Measurements from ENCODE around the gene CFAP221. TPM values are rescaled to one million over a fixed set of nuclear protein-coding genes. Genes with fewer than 3 reads are reported as not detected.

The CFAP221 gene
- total RNA-seq, 3 donors from 2014 or later = not detected

DNA sequence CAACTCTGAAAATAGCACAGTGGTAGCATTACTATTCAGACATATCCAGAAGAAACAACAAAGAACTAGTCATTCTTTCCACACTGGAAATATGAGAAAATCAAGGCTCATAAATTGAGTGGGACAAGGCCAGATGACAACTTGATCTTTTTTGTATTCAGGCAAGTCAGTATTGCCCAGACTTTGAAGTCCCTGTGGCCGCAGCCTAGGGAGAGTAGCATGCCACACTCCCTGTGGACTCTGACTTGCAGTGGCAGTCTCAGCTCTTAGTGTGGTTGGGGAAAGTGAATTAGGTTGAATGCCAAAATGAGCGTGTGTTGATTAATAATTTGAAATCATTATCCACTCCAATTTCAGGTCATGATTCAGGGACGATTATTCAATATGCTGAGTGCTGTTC lies 81.0 kb downstream of the CFAP221 start:
- H3K4me3 Mint-ChIP-seq = no peak overlapping the region
- no peaks in the 10 kb centered on the region for H3K4me1 Mint-ChIP-seq (ENCODE audit: low read depth)
- H3K36me3 Mint-ChIP-seq (ENCODE audit: insufficient read depth) = no peaks in the 10 kb centered on the region
- H3K9me3 Mint-ChIP-seq = peaks cover 3% of the 10 kb centered on the region
- DNase-seq = no peak
- no peaks in the 10 kb centered on the region for H3K27me3 Mint-ChIP-seq (ENCODE audit: low read depth)
- no peak for ATAC-seq

DNA sequence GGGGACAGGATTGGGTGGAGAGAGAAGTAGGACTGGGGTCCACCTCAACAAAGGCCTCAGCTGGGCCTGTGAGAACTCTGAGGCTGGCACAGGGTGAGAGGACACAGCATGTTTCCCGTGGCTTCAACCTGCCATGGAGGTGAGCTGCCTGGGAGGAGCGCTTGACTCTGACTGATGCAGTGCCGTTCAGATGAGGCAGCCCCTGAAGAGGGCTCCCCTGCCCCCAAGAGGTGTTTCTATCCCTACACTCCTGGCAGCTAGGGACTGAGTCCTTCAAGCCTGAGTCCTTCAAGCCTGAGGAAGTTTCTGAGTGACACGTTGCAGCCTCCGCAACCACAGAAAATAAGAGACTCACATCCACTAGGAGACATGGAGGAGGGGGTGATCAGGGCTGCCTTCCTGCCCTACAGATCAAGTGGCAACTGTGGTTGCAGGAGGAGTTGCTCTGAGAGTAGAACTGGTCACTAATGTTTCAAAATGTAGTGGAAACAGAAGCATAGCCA lies 85.1 kb downstream of the CFAP221 start:
- no peak for ATAC-seq
- DNase-seq = no peak
- no peak overlapping the region for H3K4me3 Mint-ChIP-seq

DNA sequence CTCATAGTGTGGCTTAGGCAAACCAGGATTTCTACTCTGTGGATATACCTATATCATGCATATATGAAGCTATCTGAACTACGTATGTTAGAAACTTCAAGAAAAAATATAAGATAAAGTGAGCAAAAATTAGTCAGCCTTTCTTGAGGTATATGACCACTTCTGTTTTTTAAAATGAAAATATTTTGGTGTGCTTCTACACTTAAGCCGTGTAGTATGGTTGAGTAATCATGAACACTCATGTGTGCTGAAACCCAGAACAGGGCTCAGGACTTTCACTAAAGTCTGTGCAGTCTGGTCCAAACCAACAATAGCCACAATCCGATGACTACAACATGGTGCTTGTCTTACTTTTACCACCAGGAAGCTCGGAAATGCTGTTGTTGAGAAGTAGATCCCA lies 85.9 kb downstream of the CFAP221 start:
- Mint-ChIP-seq H3K27me3 (ENCODE audit: low read depth) (peaks cover 5% of the 10 kb centered on the region), H3K4me3 (no peak overlapping the region), H3K36me3 (ENCODE audit: insufficient read depth) (no peaks in the 10 kb centered on the region), H3K4me1 (ENCODE audit: low read depth) (no peaks in the 10 kb centered on the region), H3K9me3 (peaks cover 3% of the 10 kb centered on the region)
- ATAC-seq (no peak), DNase-seq (no peak)

More for the DNA sequence above, 85.1 kb downstream of the CFAP221 start:
- peaks cover 3% of the 10 kb centered on the region for H3K9me3 Mint-ChIP-seq
- H3K36me3 Mint-ChIP-seq (ENCODE audit: insufficient read depth) = no peaks in the 10 kb centered on the region
- no peaks in the 10 kb centered on the region for H3K4me1 Mint-ChIP-seq (ENCODE audit: low read depth)
- peaks cover 5% of the 10 kb centered on the region for H3K27me3 Mint-ChIP-seq (ENCODE audit: low read depth)

DNA sequence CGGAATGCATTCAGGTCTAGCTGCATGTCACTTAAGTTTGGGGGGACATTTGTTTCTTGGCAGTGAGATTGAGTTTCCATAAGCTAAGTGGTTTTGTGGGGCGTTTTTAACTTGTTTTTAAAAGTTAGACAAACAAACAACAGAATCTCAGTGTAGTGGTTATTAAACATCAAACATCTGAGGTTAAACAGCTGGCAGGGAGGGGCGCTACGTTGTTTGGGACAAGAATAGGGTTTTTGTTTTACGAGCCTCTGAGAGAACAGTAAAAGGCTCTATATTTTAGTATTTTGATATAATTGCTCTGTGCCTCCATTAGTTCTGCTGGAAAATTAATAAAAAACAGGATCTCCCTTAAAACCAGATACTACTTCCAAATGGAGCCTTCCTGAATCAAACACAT lies 93.1 kb downstream of the CFAP221 start:
- Mint-ChIP-seq H3K36me3 (ENCODE audit: insufficient read depth) (no peaks in the 10 kb centered on the region), H3K27me3 (ENCODE audit: low read depth) (no peaks in the 10 kb centered on the region), H3K4me1 (ENCODE audit: low read depth) (no peaks in the 10 kb centered on the region), H3K9me3 (no peaks in the 10 kb centered on the region), H3K4me3 (no peak overlapping the region)
- ATAC-seq (no peak), DNase-seq (no peak)

DNA sequence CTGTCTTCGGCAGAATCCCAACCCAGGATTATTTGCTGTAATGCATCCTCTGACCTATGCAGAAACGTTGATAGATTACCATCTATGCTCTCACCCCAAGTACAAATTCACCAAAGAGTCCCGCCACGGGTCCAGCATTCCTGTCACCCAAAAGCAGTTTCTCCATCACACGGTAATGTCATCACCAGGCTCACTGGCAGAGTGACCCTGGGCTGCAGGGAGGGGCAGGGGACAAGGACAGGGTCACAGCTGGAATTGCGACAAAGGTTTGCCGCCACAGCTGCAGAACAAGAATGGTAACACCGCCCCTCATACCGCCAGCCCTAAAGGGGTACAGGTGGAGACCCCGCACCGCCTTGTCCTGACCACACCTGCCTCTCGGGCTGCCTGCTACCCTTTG lies 94.0 kb downstream of the CFAP221 start:
- Mint-ChIP-seq H3K9me3 (no peaks in the 10 kb centered on the region), H3K36me3 (ENCODE audit: insufficient read depth) (no peaks in the 10 kb centered on the region), H3K4me1 (ENCODE audit: low read depth) (no peaks in the 10 kb centered on the region), H3K4me3 (no peak overlapping the region), H3K27me3 (ENCODE audit: low read depth) (no peaks in the 10 kb centered on the region)
- DNase-seq (no peak), ATAC-seq (no peak)

DNA sequence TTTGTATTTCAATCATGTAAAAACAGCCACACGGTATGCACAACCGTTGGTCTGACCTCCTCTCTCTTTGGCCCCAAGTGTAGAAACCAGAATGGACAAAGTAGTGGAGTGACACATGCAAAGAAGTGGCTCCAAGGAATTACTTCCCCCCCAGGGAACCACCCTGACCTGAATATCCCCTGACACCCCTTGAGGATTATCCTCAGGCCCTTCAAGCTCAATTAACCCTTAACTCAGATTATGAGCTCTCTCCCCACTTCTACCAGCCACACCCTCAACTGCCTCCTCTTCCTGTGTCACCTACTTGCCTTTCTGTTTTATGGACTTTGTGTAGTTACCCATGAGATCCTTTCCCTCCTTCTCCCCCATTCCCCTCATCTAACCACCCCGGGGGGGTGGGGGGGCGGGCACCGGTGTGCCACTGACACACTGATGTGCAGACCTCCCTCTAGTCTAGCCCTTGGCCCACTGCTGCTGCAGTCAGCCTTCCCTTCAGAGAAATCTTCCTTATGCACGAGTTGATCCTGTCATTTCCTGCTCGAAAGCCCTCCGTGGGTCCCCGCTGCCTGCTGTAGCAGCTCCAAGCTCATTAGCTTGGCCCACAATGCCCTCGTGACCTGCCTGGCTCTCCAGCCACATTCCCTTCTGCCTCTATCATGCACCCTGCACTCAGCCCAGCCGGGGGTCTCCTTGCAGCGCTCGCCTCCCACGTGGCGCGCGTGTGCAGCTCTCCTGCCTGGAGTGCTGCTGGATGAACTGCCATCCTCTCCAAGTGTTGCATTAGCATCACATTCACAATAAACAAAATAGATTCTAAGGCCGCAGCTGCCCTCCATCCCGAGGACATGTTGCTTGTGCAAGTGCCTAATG lies 94.7 kb downstream of the CFAP221 start:
- no peak for ATAC-seq
- Mint-ChIP-seq H3K36me3 (ENCODE audit: insufficient read depth) (no peaks in the 10 kb centered on the region), H3K9me3 (no peaks in the 10 kb centered on the region), H3K27me3 (ENCODE audit: low read depth) (no peaks in the 10 kb centered on the region), H3K4me1 (ENCODE audit: low read depth) (no peaks in the 10 kb centered on the region), H3K4me3 (no peak overlapping the region)
- no peak for DNase-seq

DNA sequence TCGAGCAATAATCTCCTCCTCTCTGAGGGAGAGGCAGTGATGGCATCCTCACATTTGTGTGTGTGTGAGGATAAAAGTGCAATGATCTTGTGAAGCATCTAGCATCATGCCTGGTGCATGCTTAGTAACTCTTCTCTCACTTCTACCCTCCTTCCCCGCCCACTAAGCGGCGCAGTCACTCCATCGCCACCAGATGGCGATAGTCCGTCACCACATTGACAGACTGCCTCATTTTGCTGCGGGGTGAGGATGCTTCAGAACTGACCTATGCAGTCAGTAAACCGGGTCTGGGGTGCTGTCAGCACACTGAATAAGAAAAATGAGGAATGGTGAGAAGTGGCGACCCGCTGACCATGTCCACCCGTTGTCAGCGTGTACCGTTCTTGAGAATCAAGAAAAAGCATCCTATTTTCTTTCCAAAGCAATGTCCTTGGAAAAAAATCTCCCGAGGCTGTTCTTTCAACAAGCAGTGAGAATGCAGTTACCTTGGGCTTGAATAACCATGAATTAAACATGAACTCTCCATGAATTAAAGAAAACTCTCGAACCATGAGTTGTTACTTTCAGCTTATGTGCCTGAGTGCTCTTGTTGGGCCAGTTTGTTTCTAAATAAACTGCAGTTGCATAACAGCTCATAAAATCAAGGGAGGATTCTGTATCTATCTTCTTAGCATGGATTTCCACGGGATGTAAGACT lies 97.5 kb downstream of the CFAP221 start:
- H3K36me3 Mint-ChIP-seq (ENCODE audit: insufficient read depth) = no peaks in the 10 kb centered on the region
- H3K27me3 Mint-ChIP-seq (ENCODE audit: low read depth) = peaks cover 3% of the 10 kb centered on the region
- peak; percentile 68 for DNase-seq
- peak; percentile 94 to 95 for ATAC-seq
- H3K9me3 Mint-ChIP-seq = no peaks in the 10 kb centered on the region
- no peak overlapping the region for H3K4me3 Mint-ChIP-seq
- H3K4me1 Mint-ChIP-seq (ENCODE audit: low read depth) = peaks cover 3% of the 10 kb centered on the region

DNA sequence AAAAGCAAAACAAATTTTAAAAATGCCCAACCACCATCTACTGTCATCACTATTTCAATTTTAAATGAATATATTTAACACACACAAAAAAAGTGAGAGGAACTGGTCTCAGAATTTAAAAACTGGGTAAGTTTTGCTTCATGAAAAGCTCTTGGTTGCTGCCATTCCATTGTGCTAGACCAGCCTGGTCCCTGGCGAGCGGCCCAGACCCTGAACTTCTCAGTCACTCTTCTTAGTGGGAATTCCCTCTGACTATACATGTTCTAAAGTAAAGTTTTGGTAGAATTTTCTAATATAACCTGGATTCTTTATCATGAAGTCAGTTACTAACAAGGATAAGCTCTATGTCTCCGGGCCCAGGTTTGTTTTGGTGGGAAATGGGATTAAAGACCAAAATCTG lies 99.9 kb downstream of the CFAP221 start:
- DNase-seq (no peak), ATAC-seq (no peak)
- H3K27me3 Mint-ChIP-seq (ENCODE audit: low read depth) = peaks cover 3% of the 10 kb centered on the region
- peaks cover 2% of the 10 kb centered on the region for H3K9me3 Mint-ChIP-seq
- H3K4me3 Mint-ChIP-seq = no peak overlapping the region
- no peaks in the 10 kb centered on the region for H3K36me3 Mint-ChIP-seq (ENCODE audit: insufficient read depth)
- peaks cover 3% of the 10 kb centered on the region for H3K4me1 Mint-ChIP-seq (ENCODE audit: low read depth)

DNA sequence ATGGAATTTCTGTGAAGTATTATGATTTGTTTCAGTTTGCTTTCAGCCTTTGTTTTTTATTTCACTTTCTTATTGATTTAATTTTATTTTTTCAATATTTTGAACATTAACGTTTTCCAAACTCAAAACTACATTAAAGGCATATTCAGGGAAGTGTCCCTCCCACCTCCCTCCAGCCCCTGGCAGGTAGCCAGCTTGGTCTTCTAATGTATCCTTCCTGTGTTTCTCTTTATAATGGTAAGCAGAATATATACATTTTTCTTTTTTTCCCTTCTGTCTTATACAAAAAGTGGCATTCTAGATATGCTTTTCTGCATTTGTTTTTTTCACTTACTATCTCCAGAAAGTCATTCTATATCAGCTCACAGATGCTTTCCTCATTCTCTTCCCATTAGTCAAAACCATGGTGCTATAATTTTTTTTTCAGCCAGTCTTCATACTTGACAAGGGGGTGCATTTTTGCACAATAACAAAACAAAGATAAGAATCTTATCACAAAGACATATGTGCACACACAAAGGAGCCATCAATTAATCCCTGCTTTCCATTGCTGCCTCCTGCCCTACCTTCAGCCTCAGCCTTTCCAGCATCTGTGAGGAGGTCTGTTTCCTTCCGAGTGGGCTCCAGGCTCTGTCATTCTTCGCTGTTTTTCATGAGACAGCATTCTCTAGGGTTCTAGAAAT lies 101.1 kb downstream of the CFAP221 start:
- Mint-ChIP-seq H3K27me3 (ENCODE audit: low read depth) (peaks cover 3% of the 10 kb centered on the region), H3K9me3 (peaks cover 4% of the 10 kb centered on the region), H3K4me3 (no peak overlapping the region), H3K36me3 (ENCODE audit: insufficient read depth) (no peaks in the 10 kb centered on the region), H3K4me1 (ENCODE audit: low read depth) (peaks cover 3% of the 10 kb centered on the region)
- ATAC-seq (no peak), DNase-seq (no peak)

DNA sequence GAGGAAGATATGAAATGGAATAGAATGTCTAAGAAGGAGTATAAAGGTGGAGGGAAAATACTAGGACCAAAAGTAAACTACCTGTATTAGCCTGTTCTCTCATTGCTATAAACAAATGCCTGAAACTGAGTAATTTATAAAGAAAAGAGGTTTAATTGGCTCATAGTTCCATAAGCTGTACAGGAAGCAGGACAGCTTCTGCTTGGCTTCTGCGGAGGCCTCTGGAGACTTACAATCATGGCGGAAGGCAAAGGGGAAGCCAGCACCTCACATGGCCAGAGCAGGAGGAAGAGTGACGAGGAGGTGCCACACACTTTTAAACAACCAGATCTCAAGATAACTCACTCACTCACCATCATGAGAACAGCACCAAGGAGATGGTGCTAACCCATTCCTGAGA lies 101.9 kb downstream of the CFAP221 start:
- Mint-ChIP-seq H3K27me3 (ENCODE audit: low read depth) (peaks cover 5% of the 10 kb centered on the region), H3K4me3 (no peak overlapping the region), H3K9me3 (peaks cover 4% of the 10 kb centered on the region), H3K4me1 (ENCODE audit: low read depth) (peaks cover 3% of the 10 kb centered on the region), H3K36me3 (ENCODE audit: insufficient read depth) (no peaks in the 10 kb centered on the region)
- no peak for ATAC-seq
- no peak for DNase-seq

DNA sequence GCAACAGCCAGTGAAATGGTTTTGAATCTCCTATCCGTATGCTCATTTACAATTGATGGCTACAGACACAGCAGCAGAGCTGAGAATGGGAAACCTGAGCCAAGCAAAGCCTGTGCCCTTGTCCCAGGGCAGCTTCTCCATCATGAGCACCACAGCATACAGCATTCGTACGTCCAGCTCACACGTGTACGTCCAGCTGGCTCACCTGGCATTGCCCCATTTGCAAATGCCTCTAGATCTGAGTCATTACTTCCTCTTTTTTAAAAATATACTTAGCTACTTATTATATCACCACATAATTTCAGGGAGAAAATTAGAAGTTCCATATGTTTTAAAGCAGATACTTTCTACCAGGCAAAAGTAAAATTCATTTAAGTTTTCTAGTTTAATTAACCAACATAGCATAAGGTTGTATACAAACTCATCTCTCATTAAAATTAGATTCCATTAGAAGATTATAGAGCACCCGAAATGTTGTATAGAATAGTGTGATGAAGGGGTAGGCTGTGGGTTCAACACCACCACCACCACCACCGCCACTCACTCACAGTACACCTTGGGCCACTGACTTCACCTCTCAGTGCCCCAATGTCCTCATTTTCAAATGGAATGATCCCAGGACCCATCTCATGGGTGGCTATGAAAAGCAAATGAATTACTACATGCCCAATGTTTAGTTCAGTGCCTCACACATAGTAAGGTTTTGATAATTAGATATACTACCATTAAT lies 103.4 kb downstream of the CFAP221 start:
- DNase-seq (no peak), ATAC-seq (no peak)
- no peak overlapping the region for H3K4me3 Mint-ChIP-seq
- H3K27me3 Mint-ChIP-seq (ENCODE audit: low read depth) = peaks cover 5% of the 10 kb centered on the region
- H3K4me1 Mint-ChIP-seq (ENCODE audit: low read depth) = peaks cover 3% of the 10 kb centered on the region
- H3K36me3 Mint-ChIP-seq (ENCODE audit: insufficient read depth) = no peaks in the 10 kb centered on the region
- peaks cover 4% of the 10 kb centered on the region for H3K9me3 Mint-ChIP-seq

DNA sequence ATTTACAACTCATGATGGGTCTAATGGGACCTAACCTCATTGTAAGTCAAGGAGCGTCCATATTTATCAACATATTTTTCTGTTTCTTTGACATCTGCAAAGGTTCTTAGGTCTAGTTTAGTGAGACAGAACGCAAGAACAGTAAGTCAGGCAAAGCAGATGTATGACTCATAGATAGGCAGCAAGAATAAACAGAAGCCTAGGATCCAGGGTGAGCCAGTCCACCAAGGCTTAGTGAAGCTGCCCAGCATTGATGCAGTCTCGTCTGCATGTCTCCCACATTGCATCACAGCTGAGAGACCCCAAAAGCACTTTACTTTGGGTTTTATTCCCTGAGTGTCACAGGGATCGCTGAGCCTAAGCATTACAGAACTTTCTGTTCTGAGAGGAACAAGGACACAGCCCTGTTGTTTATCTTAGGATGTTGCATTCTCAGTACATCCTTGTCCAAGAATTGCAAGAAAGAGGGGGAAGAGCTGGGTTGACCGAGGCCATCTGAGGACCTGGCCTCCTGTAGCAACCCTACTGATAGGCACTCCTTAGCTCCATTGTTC lies 105.2 kb downstream of the CFAP221 start:
- ATAC-seq = no peak
- Mint-ChIP-seq H3K4me3 (no peak overlapping the region), H3K4me1 (ENCODE audit: low read depth) (peaks cover 3% of the 10 kb centered on the region), H3K9me3 (peaks cover 4% of the 10 kb centered on the region), H3K36me3 (ENCODE audit: insufficient read depth) (no peaks in the 10 kb centered on the region), H3K27me3 (ENCODE audit: low read depth) (peaks cover 5% of the 10 kb centered on the region)
- DNase-seq = no peak

DNA sequence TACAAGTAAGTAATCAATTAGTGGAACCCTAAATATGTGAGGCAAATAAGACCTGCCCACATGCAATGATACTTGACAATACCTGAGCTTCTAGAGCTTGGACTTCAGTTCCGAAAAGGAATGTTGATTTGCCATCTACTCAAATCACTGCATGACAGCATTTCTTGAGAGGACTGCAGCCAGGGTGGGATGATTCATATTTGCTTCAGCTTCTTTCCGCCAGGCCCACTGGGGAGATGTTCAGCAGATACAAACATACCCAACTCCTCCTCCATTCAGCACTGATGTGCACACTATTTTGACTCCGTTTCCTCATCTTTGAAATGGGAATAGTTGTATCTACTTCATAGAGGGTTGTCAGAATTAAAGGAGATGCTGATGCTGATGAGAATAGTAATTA lies 106.0 kb downstream of the CFAP221 start:
- no peak overlapping the region for H3K4me3 Mint-ChIP-seq
- DNase-seq (no peak), ATAC-seq (no peak)
- peaks cover 3% of the 10 kb centered on the region for H3K4me1 Mint-ChIP-seq (ENCODE audit: low read depth)
- H3K9me3 Mint-ChIP-seq = peaks cover 4% of the 10 kb centered on the region
- H3K27me3 Mint-ChIP-seq (ENCODE audit: low read depth) = peaks cover 9% of the 10 kb centered on the region
- H3K36me3 Mint-ChIP-seq (ENCODE audit: insufficient read depth) = no peaks in the 10 kb centered on the region
